RWPE1 (cell line): ENCODE results near the gene IRX2.

Experiments
- CTCF ChIA-PET: fragments of 350-600 bp; sonication (Branson Sonifier 250); formaldehyde crosslinking; extraction: SDS; loops from one replicate; lab custom pipeline; 2021; lab: Yijun Ruan, JAX
- POLR2A ChIA-PET: fragments of 400-600 bp; formaldehyde crosslinking; extraction: SDS; loops from one replicate; lab custom pipeline; 2020; ENCODE audit warnings: antibody characterized with exemption; ENCODE audit not compliant: low non-redundant PET; lab: Yijun Ruan, JAX
- DNase-seq: peaks from one replicate; pipeline ENCODE4 v3.0.0; 2012; ENCODE audit warnings: low spot score
- H3K27ac ChIP-seq: fragments of 450-650 bp; 2 replicates; pipeline ENCODE4 v1.5.1; 2017
- TF ChIP-seq, protein P1 (sequence below): fragments of 450-650 bp; conservative IDR thresholded peaks from 2 replicates; pipeline ENCODE4 v1.5.1; 2017; ENCODE audit warnings: low read depth, mild to moderate bottlenecking

The IRX2 gene

DNA sequence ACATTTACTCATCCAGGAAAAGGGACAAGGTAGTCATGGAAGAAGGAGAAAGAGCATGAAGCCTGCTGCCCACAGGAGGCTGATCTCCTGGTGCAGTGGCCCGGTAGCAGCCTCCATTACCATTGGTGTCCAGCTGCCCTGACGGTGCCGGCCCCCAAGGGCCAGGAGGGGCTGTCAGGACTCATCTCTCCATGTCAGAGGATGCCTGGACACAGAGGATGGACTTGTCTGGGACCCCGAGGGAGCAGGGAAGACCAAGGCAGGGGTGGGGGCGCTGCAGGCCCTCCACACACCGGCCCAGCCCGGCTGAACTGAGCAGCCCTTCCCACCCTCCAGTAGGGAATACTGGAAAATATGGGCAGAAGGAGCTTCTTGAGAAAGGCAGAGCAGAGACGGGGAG is 52.2 kb downstream of the IRX2 start:
- H3K27ac ChIP-seq: no peak overlapping the region
- CTCF ChIA-PET: no interaction called here
- TF ChIP-seq, protein P1, sequence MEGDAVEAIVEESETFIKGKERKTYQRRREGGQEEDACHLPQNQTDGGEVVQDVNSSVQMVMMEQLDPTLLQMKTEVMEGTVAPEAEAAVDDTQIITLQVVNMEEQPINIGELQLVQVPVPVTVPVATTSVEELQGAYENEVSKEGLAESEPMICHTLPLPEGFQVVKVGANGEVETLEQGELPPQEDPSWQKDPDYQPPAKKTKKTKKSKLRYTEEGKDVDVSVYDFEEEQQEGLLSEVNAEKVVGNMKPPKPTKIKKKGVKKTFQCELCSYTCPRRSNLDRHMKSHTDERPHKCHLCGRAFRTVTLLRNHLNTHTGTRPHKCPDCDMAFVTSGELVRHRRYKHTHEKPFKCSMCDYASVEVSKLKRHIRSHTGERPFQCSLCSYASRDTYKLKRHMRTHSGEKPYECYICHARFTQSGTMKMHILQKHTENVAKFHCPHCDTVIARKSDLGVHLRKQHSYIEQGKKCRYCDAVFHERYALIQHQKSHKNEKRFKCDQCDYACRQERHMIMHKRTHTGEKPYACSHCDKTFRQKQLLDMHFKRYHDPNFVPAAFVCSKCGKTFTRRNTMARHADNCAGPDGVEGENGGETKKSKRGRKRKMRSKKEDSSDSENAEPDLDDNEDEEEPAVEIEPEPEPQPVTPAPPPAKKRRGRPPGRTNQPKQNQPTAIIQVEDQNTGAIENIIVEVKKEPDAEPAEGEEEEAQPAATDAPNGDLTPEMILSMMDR: no peak
- no peak for DNase-seq
- POLR2A ChIA-PET: no interaction called here

DNA sequence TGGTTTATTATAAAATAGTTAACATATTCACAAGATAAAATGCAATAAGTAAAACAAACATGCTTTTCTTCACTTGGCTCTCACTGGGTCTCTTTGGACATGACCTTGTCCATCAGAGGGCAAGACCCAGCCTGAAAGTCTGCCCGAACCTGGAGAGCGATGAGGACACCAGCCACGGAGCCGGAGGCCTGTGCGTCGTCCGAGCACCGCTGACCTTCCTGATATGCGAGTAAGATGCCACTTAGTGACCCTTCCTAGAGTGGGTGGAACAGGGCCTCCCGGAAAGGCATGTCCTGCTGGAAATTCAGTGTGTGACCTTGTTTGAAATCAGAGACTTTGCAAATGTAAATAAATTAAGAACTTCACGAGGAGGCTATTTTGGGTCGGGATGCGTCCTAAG is 52.9 kb downstream of the IRX2 start:
- TF ChIP-seq, protein P1: no peak
- no peak for DNase-seq
- CTCF ChIA-PET: no interaction called here
- POLR2A ChIA-PET: no interaction called here
- no peak overlapping the region for H3K27ac ChIP-seq

DNA sequence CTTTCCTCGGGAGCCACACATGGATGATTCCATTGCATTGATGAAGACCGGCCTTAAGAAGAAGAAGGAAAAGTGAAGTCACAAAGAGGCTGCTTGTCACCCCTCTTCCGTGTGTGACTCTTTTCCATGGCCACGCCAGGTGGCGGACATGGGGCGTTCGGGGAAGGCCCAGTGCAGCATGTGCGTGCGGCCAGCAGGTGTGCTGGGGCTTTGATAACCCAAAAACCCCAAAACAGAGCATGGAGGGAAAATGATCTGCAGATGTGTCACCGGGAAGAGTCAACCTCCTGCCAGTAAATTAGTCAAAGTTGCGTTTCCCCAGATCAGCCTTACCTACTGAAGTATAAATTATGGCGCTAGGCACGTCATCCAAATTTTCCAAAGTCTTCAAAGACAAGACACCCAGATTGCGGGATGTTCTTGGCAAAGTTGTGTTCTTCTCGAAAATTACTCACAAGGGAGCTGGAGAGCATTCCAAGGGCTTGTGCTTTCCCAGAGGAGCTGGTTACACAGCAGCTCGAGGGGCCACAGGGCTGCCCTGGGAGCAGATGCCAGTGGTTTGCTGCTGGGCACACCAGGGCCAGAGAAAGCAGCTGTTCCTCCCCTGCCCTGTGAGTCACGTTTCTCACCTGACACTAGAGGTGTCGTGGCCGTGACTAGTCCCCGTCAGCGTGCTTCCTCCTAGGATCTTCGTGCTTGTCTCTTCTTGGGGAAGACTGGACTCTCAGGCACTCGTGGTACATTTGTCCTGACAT is 53.9 kb downstream of the IRX2 start:
- TF ChIP-seq, protein P1: no peak
- ChIA-PET CTCF (interaction anchor here (0.6 kb wide), 1 partner anchor 396 kb away, joined by 3 read pairs; no protein-coding TSS in a partner anchor), POLR2A (no interaction called here)
- no peak for DNase-seq
- no peak overlapping the region for H3K27ac ChIP-seq

DNA sequence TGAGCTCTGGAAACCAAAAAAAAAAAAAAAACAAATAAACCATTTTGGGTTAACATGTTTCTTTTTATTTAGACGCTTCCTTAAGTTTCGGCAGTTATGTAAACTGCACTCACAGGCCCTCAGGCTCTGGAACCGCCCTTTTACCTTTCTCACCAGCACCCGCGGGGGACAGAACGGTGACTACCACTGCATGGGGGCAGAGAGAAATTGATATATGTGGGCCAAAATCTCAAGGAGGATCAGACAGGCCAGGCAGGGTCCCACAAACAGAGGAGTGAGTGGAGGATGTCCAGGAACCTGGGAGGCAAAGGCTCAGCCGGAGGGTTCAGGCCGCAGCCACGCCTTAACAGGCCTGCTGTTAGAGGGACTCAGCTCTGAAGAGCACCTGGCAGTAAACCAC is 54.4 kb downstream of the IRX2 start:
- no peak for DNase-seq
- no peak overlapping the region for H3K27ac ChIP-seq
- POLR2A ChIA-PET: no interaction called here
- TF ChIP-seq, protein P1: no peak
- CTCF ChIA-PET: interaction anchor here (0.6 kb wide), 1 partner anchor 397 kb away, joined by 3 read pairs; no protein-coding TSS in a partner anchor
